Measurements from ENCODE around the gene GABRB1. TPM values are rescaled to one million over a fixed set of nuclear protein-coding genes. Genes with fewer than 3 reads are reported as not detected.

Gene GABRB1
- total and polyA plus RNA-seq, 2 donors (not counting 3 experiments of a cell fraction or from before 2014, with no cell fraction given), result not detected

- Histone ChIP-seq H4K20me1 (replicated peaks; ENCODE audit: control insufficient read depth, extremely low read depth, insufficient read depth, low read length) (no peaks in the 10 kb centered on the region), H3K4me2 (ENCODE audit: insufficient read depth, low read length) (no peak overlapping the region), H3K79me2 (ENCODE audit: control insufficient read depth, insufficient read depth, low read length) (no peaks in the 10 kb centered on the region), H3K27ac (ENCODE audit: insufficient read depth, low read depth, low read length) (no peak overlapping the region), H3K36me3 (ENCODE audit: control insufficient read depth in 2 of 2, extremely low read depth in 1 of 2, insufficient read depth in 2 of 2, low read length in 2 of 2) (no peaks in the 10 kb centered on the region), H3K9ac (replicated peaks; ENCODE audit: extremely low read depth, insufficient read depth, low read length) (no peak overlapping the region), H3K27me3 (ENCODE audit: control insufficient read depth in 2 of 2, insufficient read depth in 2 of 2, low read length in 2 of 2) (no peaks in the 10 kb centered on the region), H3K9me1 (replicated peaks; ENCODE audit: control insufficient read depth, extremely low read depth, insufficient read depth, low read length) (no peaks in the 10 kb centered on the region), H3K4me3 (replicated peaks in 1 of 3; ENCODE audit: insufficient read depth in 1 of 3, low read depth in 1 of 3, low read length in 3 of 3) (no peak overlapping the region), H2AFZ (ENCODE audit: low read depth, low read length) (no peak overlapping the region), H3K4me1 (ENCODE audit: control insufficient read depth, extremely low read depth, insufficient read depth, low read length) (no peaks in the 10 kb centered on the region), H3K9me3 (replicated peaks; ENCODE audit: control insufficient read depth, insufficient read depth, low read length) (no peaks in the 10 kb centered on the region)
- intact Hi-C loops (cut with micrococcal nuclease), result no loop called here
- POLR2A ChIA-PET, result no interaction called here
- dilution Hi-C loops (cut with MboI; ENCODE audit: extremely low pct_ligation_motif_present, low sequenced_read_pairs), result no loop called here
- TF ChIP-seq MYC (IDR thresholded peaks at IDR 0.05; ENCODE audit: low read depth, low read length), result no peak
- TF ChIP-seq FOS (IDR thresholded peaks at IDR 0.05; ENCODE audit: borderline replicate concordance, insufficient read depth, low read length), result no peak
- no peak for TF ChIP-seq CTCF (IDR thresholded peaks at IDR 0.05; ENCODE audit: extremely low read depth in 1 of 2, insufficient read depth in 1 of 2, low read depth in 1 of 2, low read length in 2 of 2)
- TF ChIP-seq MAX (IDR thresholded peaks at IDR 0.05; ENCODE audit: insufficient read depth, insufficient read length), result no peak
- BruUV-seq (replicated peaks), result no TSS peak
- CTCF ChIA-PET, result no interaction called here
- no peak for FAIRE-seq
- DNase-seq (ENCODE audit: low read depth, low spot score), result no peak
These were observed 46.6 kb upstream of the GABRB1 start for GRCh38 chr4:46984781-46985180.

- H2AFZ ChIP-seq (ENCODE audit: low read depth, low read length), result no peak overlapping the region
- TF ChIP-seq POLR2A (IDR thresholded peaks at IDR 0.05; ENCODE audit: low read depth, low read length) (no peak), FOS (IDR thresholded peaks at IDR 0.05; ENCODE audit: borderline replicate concordance, insufficient read depth, low read length) (no peak), JUN (IDR thresholded peaks at IDR 0.05; ENCODE audit: borderline replicate concordance, insufficient read depth, insufficient read length, low read depth) (no peak), GATA2 (IDR thresholded peaks at IDR 0.05; ENCODE audit: insufficient read depth, insufficient read length, low read depth, low read length) (no peak), POLR2AphosphoS5 (IDR thresholded peaks at IDR 0.05; ENCODE audit: insufficient read depth, low read depth, low read length) (no peak), EZH2 (IDR thresholded peaks at IDR 0.05; ENCODE audit: borderline replicate concordance, low read depth, low read length, severe bottlenecking) (no peak), MAX (IDR thresholded peaks at IDR 0.05; ENCODE audit: insufficient read depth, insufficient read length) (no peak), MYC (IDR thresholded peaks at IDR 0.05; ENCODE audit: low read depth, low read length) (no peak)
- ChIA-PET CTCF (interaction anchor here (1.6 kb wide), 1 partner anchor 16 kb away, joined by 5 read pairs; no protein-coding TSS in a partner anchor), POLR2A (interaction anchor here (0.7 kb wide), 1 partner anchor 13 kb away, joined by 3 read pairs; no protein-coding TSS in a partner anchor)
- no TSS peak for BruUV-seq (replicated peaks)
- H3K4me1 ChIP-seq (ENCODE audit: control insufficient read depth, extremely low read depth, insufficient read depth, low read length), result no peaks in the 10 kb centered on the region
- FAIRE-seq, result no peak
- H3K9me3 ChIP-seq (replicated peaks; ENCODE audit: control insufficient read depth, insufficient read depth, low read length), result no peaks in the 10 kb centered on the region
- H3K4me2 ChIP-seq (ENCODE audit: insufficient read depth, low read length), result no peak overlapping the region
- intact Hi-C loops (cut with micrococcal nuclease), result no loop called here
- H4K20me1 ChIP-seq (replicated peaks; ENCODE audit: control insufficient read depth, extremely low read depth, insufficient read depth, low read length), result no peaks in the 10 kb centered on the region
- H3K4me3 ChIP-seq (replicated peaks in 1 of 3; ENCODE audit: insufficient read depth in 1 of 3, low read depth in 1 of 3, low read length in 3 of 3), result no peak overlapping the region
- dilution Hi-C loops (cut with MboI; ENCODE audit: extremely low pct_ligation_motif_present, low sequenced_read_pairs), result no loop called here
- no peaks in the 10 kb centered on the region for H3K36me3 ChIP-seq (ENCODE audit: control insufficient read depth in 2 of 2, extremely low read depth in 1 of 2, insufficient read depth in 2 of 2, low read length in 2 of 2)
- H3K27me3 ChIP-seq (ENCODE audit: control insufficient read depth in 2 of 2, insufficient read depth in 2 of 2, low read length in 2 of 2), result peaks cover 5 to 8% of the 10 kb centered on the region in 2 experiments
- no peak overlapping the region for H3K27ac ChIP-seq (ENCODE audit: insufficient read depth, low read depth, low read length)
- DNase-seq (ENCODE audit: low read depth, low spot score), result no peak
- H3K79me2 ChIP-seq (ENCODE audit: control insufficient read depth, insufficient read depth, low read length), result no peaks in the 10 kb centered on the region
- no peak overlapping the region for H3K9ac ChIP-seq (replicated peaks; ENCODE audit: extremely low read depth, insufficient read depth, low read length)
- H3K9me1 ChIP-seq (replicated peaks; ENCODE audit: control insufficient read depth, extremely low read depth, insufficient read depth, low read length), result no peaks in the 10 kb centered on the region
These were observed 44.3 kb upstream of the GABRB1 start for GRCh38 chr4:46986922-46987638.

Measured in endothelial cell of umbilical vein (primary cell).